Measurements from ENCODE around the gene RXFP4. TPM values are rescaled to one million over a fixed set of nuclear protein-coding genes. Genes with fewer than 3 reads are reported as not detected.
A peak's percentile ranks its signal among the peaks of the same experiment; 100 is the strongest.

RXFP4 gene
- total and polyA plus RNA-seq, 5 donors from 2014 or later: 0.32 to 1.4 TPM; not detected in 3

GRCh38 chr1:155931332-155932038 lies 10.0 kb upstream of the RXFP4 start:
- no peaks in the 10 kb centered on the region for H3K9me3 Mint-ChIP-seq
- no peak for DNase-seq
- Histone ChIP-seq H3K4me1 (ENCODE audit: control insufficient read depth, insufficient read depth, low read length, poor library complexity, severe bottlenecking) (peaks cover 48% of the 10 kb centered on the region), H3K27me3 (ENCODE audit: control insufficient read depth, insufficient read depth, low read length) (no peaks in the 10 kb centered on the region), H3K4me3 (ENCODE audit: low read depth, low read length) (peak overlapping the region; percentile 52), H3K27ac (ENCODE audit: insufficient read depth, low read length, poor library complexity, severe bottlenecking) (peak overlapping the region; percentile 55), H3K36me3 (ENCODE audit: control insufficient read depth, insufficient read depth, low read length) (peaks cover 62% of the 10 kb centered on the region), H3K9me3 (ENCODE audit: control insufficient read depth in 2 of 2, low read length in 2 of 2) (no peaks in the 10 kb centered on the region)
- H3K27me3 Mint-ChIP-seq: no peaks in the 10 kb centered on the region
- peak overlapping the region; percentile 50 to 82 (median 78) for H3K4me3 Mint-ChIP-seq
- peak overlapping the region in 2 of 3 donors; percentile 54 to 59 for H3K27ac Mint-ChIP-seq
- peaks cover 29% of the 10 kb centered on the region for H3K36me3 Mint-ChIP-seq
- H3K4me1 Mint-ChIP-seq: peaks cover 7 to 42% (median 28%) of the 10 kb centered on the region in 4 donors
- no peak for ATAC-seq (ENCODE audit: low read depth in 2 of 2)

GRCh38 chr1:155932081-155932480 lies 9.4 kb upstream of the RXFP4 start:
- ATAC-seq (ENCODE audit: low read depth in 2 of 2) (no peak), DNase-seq (no peak)
- peak overlapping the region; percentile 50 to 82 (median 78) for H3K4me3 Mint-ChIP-seq
- no peaks in the 10 kb centered on the region for H3K9me3 ChIP-seq (ENCODE audit: control insufficient read depth in 2 of 2, low read length in 2 of 2)
- peaks cover 7 to 42% (median 25%) of the 10 kb centered on the region in 4 donors for H3K4me1 Mint-ChIP-seq
- H3K9me3 Mint-ChIP-seq: no peaks in the 10 kb centered on the region
- H3K36me3 Mint-ChIP-seq: peaks cover 26% of the 10 kb centered on the region
- no peaks in the 10 kb centered on the region for H3K27me3 ChIP-seq (ENCODE audit: control insufficient read depth, insufficient read depth, low read length)
- no peaks in the 10 kb centered on the region for H3K27me3 Mint-ChIP-seq
- H3K27ac ChIP-seq (ENCODE audit: insufficient read depth, low read length, poor library complexity, severe bottlenecking): peak overlapping the region; percentile 55
- peaks cover 56% of the 10 kb centered on the region for H3K36me3 ChIP-seq (ENCODE audit: control insufficient read depth, insufficient read depth, low read length)
- peaks cover 48% of the 10 kb centered on the region for H3K4me1 ChIP-seq (ENCODE audit: control insufficient read depth, insufficient read depth, low read length, poor library complexity, severe bottlenecking)
- peak overlapping the region; percentile 52 for H3K4me3 ChIP-seq (ENCODE audit: low read depth, low read length)
- H3K27ac Mint-ChIP-seq: peak overlapping the region in 1 of 3 donors; percentile 54

GRCh38 chr1:155932487-155932886 lies 9.0 kb upstream of the RXFP4 start:
- peaks cover 48% of the 10 kb centered on the region for H3K4me1 ChIP-seq (ENCODE audit: control insufficient read depth, insufficient read depth, low read length, poor library complexity, severe bottlenecking)
- DNase-seq (no peak), ATAC-seq (ENCODE audit: low read depth in 2 of 2) (no peak)
- no peaks in the 10 kb centered on the region for H3K9me3 ChIP-seq (ENCODE audit: control insufficient read depth in 2 of 2, low read length in 2 of 2)
- H3K4me3 ChIP-seq (ENCODE audit: low read depth, low read length): peak overlapping the region; percentile 52
- no peaks in the 10 kb centered on the region for H3K9me3 Mint-ChIP-seq
- no peaks in the 10 kb centered on the region for H3K27me3 Mint-ChIP-seq
- peaks cover 52% of the 10 kb centered on the region for H3K36me3 ChIP-seq (ENCODE audit: control insufficient read depth, insufficient read depth, low read length)
- H3K4me1 Mint-ChIP-seq: peaks cover 7 to 42% (median 24%) of the 10 kb centered on the region in 4 donors
- H3K36me3 Mint-ChIP-seq: peaks cover 23% of the 10 kb centered on the region
- peak overlapping the region; percentile 55 for H3K27ac ChIP-seq (ENCODE audit: insufficient read depth, low read length, poor library complexity, severe bottlenecking)
- no peaks in the 10 kb centered on the region for H3K27me3 ChIP-seq (ENCODE audit: control insufficient read depth, insufficient read depth, low read length)
- H3K27ac Mint-ChIP-seq: peak overlapping the region in 1 of 3 donors; percentile 9
- peak overlapping the region; percentile 50 to 82 (median 68) for H3K4me3 Mint-ChIP-seq

- H3K4me1 Mint-ChIP-seq: peaks cover 13 to 48% (median 31%) of the 10 kb centered on the region in 4 donors
- Histone ChIP-seq H3K27me3 (ENCODE audit: control insufficient read depth, insufficient read depth, low read length) (no peaks in the 10 kb centered on the region), H3K4me1 (ENCODE audit: control insufficient read depth, insufficient read depth, low read length, poor library complexity, severe bottlenecking) (peaks cover 48% of the 10 kb centered on the region), H3K36me3 (ENCODE audit: control insufficient read depth, insufficient read depth, low read length) (peaks cover 40% of the 10 kb centered on the region), H3K27ac (ENCODE audit: insufficient read depth, low read length, poor library complexity, severe bottlenecking) (peak overlapping the region; percentile 90), H3K4me3 (ENCODE audit: low read depth, low read length) (peak overlapping the region; percentile 86), H3K9me3 (ENCODE audit: control insufficient read depth in 2 of 2, low read length in 2 of 2) (no peaks in the 10 kb centered on the region)
- no peaks in the 10 kb centered on the region for H3K27me3 Mint-ChIP-seq
- DNase-seq (no peak), ATAC-seq (ENCODE audit: low read depth in 2 of 2) (no peak)
- no peak overlapping the region for H3K4me3 Mint-ChIP-seq
- H3K9me3 Mint-ChIP-seq: no peaks in the 10 kb centered on the region
- H3K27ac Mint-ChIP-seq: no peak overlapping the region
- H3K36me3 Mint-ChIP-seq: peaks cover 19% of the 10 kb centered on the region
These were observed 7.8 kb upstream of the RXFP4 start for GRCh38 chr1:155933591-155934096.

GRCh38 chr1:155934097-155934935 lies 7.1 kb upstream of the RXFP4 start, which contains the start of gene KHDC4:
TSS of gene KHDC4 (minus strand) at chr1:155934413. CDS start at chr1:155934373, 40 bp downstream.
- Histone ChIP-seq H3K27ac (ENCODE audit: insufficient read depth, low read length, poor library complexity, severe bottlenecking) (peak within 1 kb of the TSS; percentile 90), H3K27me3 (ENCODE audit: control insufficient read depth, insufficient read depth, low read length) (no peaks in the 10 kb centered on the region), H3K4me1 (ENCODE audit: control insufficient read depth, insufficient read depth, low read length, poor library complexity, severe bottlenecking) (peaks cover 48% of the 10 kb centered on the region), H3K9me3 (ENCODE audit: control insufficient read depth in 2 of 2, low read length in 2 of 2) (no peaks in the 10 kb centered on the region), H3K4me3 (ENCODE audit: low read depth, low read length) (peak within 1 kb of the TSS; percentile 94), H3K36me3 (ENCODE audit: control insufficient read depth, insufficient read depth, low read length) (peaks cover 34% of the 10 kb centered on the region)
- ATAC-seq (ENCODE audit: low read depth in 2 of 2) (peak; percentile 96 to 98), DNase-seq (peak; percentile 93 to 100 (median 98))
- Mint-ChIP-seq H3K4me1 (peaks cover 11 to 44% (median 26%) of the 10 kb centered on the region in 4 donors), H3K36me3 (peaks cover 14% of the 10 kb centered on the region), H3K4me3 (peak within 1 kb of the TSS in 2 of 4 donors; percentile 46 to 82), H3K9me3 (no peaks in the 10 kb centered on the region), H3K27ac (peak within 1 kb of the TSS in 1 of 3 donors; percentile 14), H3K27me3 (no peaks in the 10 kb centered on the region)

GRCh38 chr1:155934936-155935590 lies 6.4 kb upstream of the RXFP4 start:
- DNase-seq (no peak), ATAC-seq (ENCODE audit: low read depth in 2 of 2) (no peak)
- H3K27me3 ChIP-seq (ENCODE audit: control insufficient read depth, insufficient read depth, low read length): no peaks in the 10 kb centered on the region
- peak overlapping the region in 1 of 3 donors; percentile 14 for H3K27ac Mint-ChIP-seq
- peaks cover 10 to 43% (median 26%) of the 10 kb centered on the region in 4 donors for H3K4me1 Mint-ChIP-seq
- H3K36me3 ChIP-seq (ENCODE audit: control insufficient read depth, insufficient read depth, low read length): peaks cover 28% of the 10 kb centered on the region
- no peaks in the 10 kb centered on the region for H3K9me3 ChIP-seq (ENCODE audit: control insufficient read depth in 2 of 2, low read length in 2 of 2)
- H3K27ac ChIP-seq (ENCODE audit: insufficient read depth, low read length, poor library complexity, severe bottlenecking): peak overlapping the region; percentile 90
- peak overlapping the region; percentile 94 for H3K4me3 ChIP-seq (ENCODE audit: low read depth, low read length)
- peak overlapping the region in 1 of 4 donors; percentile 46 for H3K4me3 Mint-ChIP-seq
- peaks cover 11% of the 10 kb centered on the region for H3K36me3 Mint-ChIP-seq
- peaks cover 48% of the 10 kb centered on the region for H3K4me1 ChIP-seq (ENCODE audit: control insufficient read depth, insufficient read depth, low read length, poor library complexity, severe bottlenecking)
- H3K27me3 Mint-ChIP-seq: no peaks in the 10 kb centered on the region
- H3K9me3 Mint-ChIP-seq: no peaks in the 10 kb centered on the region

GRCh38 chr1:155938220-155938627 lies 3.2 kb upstream of the RXFP4 start:
- no peaks in the 10 kb centered on the region for H3K36me3 ChIP-seq (ENCODE audit: control insufficient read depth, insufficient read depth, low read length)
- Mint-ChIP-seq H3K4me1 (peaks cover 12 to 36% (median 25%) of the 10 kb centered on the region in 4 donors), H3K36me3 (no peaks in the 10 kb centered on the region), H3K27me3 (no peaks in the 10 kb centered on the region), H3K27ac (peak overlapping the region in 2 of 3 donors; percentile 33 to 68), H3K9me3 (no peaks in the 10 kb centered on the region), H3K4me3 (peak overlapping the region in 3 of 4 donors; percentile 44 to 56 (median 55))
- DNase-seq (peak in 2 of 3 donors; percentile 55 to 76), ATAC-seq (ENCODE audit: low read depth in 2 of 2) (no peak)
- no peak overlapping the region for H3K27ac ChIP-seq (ENCODE audit: insufficient read depth, low read length, poor library complexity, severe bottlenecking)
- H3K4me3 ChIP-seq (ENCODE audit: low read depth, low read length): no peak overlapping the region
- no peaks in the 10 kb centered on the region for H3K9me3 ChIP-seq (ENCODE audit: control insufficient read depth in 2 of 2, low read length in 2 of 2)
- H3K27me3 ChIP-seq (ENCODE audit: control insufficient read depth, insufficient read depth, low read length): no peaks in the 10 kb centered on the region
- H3K4me1 ChIP-seq (ENCODE audit: control insufficient read depth, insufficient read depth, low read length, poor library complexity, severe bottlenecking): peaks cover 34% of the 10 kb centered on the region

Data from CD4-positive, CD25-positive, alpha-beta regulatory T cell (primary cell).